K562 (cell line): ENCODE measurements around the gene RNF123. TPM values are rescaled to one million over a fixed set of nuclear protein-coding genes. Genes with fewer than 3 reads are reported as not detected.

Experiments used
- ARID1B ChIP-seq: fragments of 450-650 bp; IDR thresholded peaks from 2 replicates; pipeline ENCODE4 v1.6.1; 2016; ENCODE audit warnings: antibody characterized with exemption, mild to moderate bottlenecking, inconsistent platforms
- CHAMP1 ChIP-seq: fragments of 450-650 bp; IDR thresholded peaks from 2 replicates; pipeline ENCODE4 v1.6.1; 2016; ENCODE audit warnings: mild to moderate bottlenecking
- GABPB1 ChIP-seq: sonication (generic); formaldehyde crosslinking; IDR thresholded peaks from 2 replicates; pipeline ENCODE4 v1.8.0; 2022; ENCODE audit warnings: mild to moderate bottlenecking, missing genetic modification reagents
- HMBOX1 ChIP-seq: sonication (generic); IDR thresholded peaks from 2 replicates; pipeline ENCODE4 v1.6.1; 2016
- IRF2 ChIP-seq: sonication (generic); formaldehyde crosslinking; IDR thresholded peaks from 2 replicates; pipeline ENCODE4 v1.8.1; 2022; ENCODE audit warnings: mild to moderate bottlenecking, missing genetic modification reagents
- KDM1A ChIP-seq, 2 experiments: fragments of 450-650 bp; IDR thresholded peaks; 2 replicates each; pipeline ENCODE4 v1.6.1; 2016; ENCODE audit warnings: mild to moderate bottlenecking in 2 of 2
- KDM5B ChIP-seq: fragments of 200-600 bp; sonication (generic); IDR thresholded peaks from 2 replicates; pipeline ENCODE4 v1.6.1; 2012; ENCODE audit warnings: low read depth, mild to moderate bottlenecking, moderate library complexity, low read length, control low read depth, inconsistent platforms; ENCODE audit not compliant: insufficient replicate concordance
- LCOR ChIP-seq: sonication (generic); formaldehyde crosslinking; IDR thresholded peaks from 2 replicates; pipeline ENCODE4 v1.8.0; 2022; ENCODE audit warnings: mild to moderate bottlenecking, missing genetic modification reagents
- MTF1 ChIP-seq: fragments of 250-450 bp; sonication (Bioruptor Pico); IDR thresholded peaks from 2 replicates; pipeline ENCODE4 v1.9.0; 2021; ENCODE audit warnings: moderate library complexity, mild to moderate bottlenecking, inconsistent platforms, borderline replicate concordance
- PHTF2 ChIP-seq: fragments of 250-450 bp; sonication (Bioruptor Pico); IDR thresholded peaks from 2 replicates; pipeline ENCODE4 v1.5.0; 2021; ENCODE audit warnings: mild to moderate bottlenecking
- PYGO2 ChIP-seq: fragments of 450-650 bp; IDR thresholded peaks from 2 replicates; pipeline ENCODE4 v1.6.1; 2016; ENCODE audit warnings: mild to moderate bottlenecking, missing genetic modification characterization, moderate library complexity, missing compliant biosample characterization
- RBBP5 ChIP-seq: fragments of 200-600 bp; sonication (generic); IDR thresholded peaks from 2 replicates; pipeline ENCODE4 v1.6.1; 2012; ENCODE audit warnings: borderline replicate concordance, mild to moderate bottlenecking, low read length, control low read depth, inconsistent platforms; ENCODE audit not compliant: insufficient read depth, poor library complexity, severe bottlenecking
- RBM15 ChIP-seq: fragments of 200-400 bp; formaldehyde crosslinking; IDR thresholded peaks from 2 replicates; pipeline ENCODE4 v1.6.1; 2018; ENCODE audit warnings: mild to moderate bottlenecking, low read length, moderate library complexity; ENCODE audit not compliant: insufficient read depth
- TCF15 ChIP-seq: fragments of 250-450 bp; sonication (Bioruptor Pico); IDR thresholded peaks from 2 replicates; pipeline ENCODE4 v1.8.0; 2022; ENCODE audit warnings: moderate library complexity, mild to moderate bottlenecking, inconsistent platforms
- ZKSCAN1 ChIP-seq: fragments of 150-350 bp; IDR thresholded peaks from 2 replicates; pipeline ENCODE4 v1.6.1; 2016; ENCODE audit warnings: low read depth, low read length
- ZNF12 ChIP-seq: sonication (generic); formaldehyde crosslinking; IDR thresholded peaks from 2 replicates; pipeline ENCODE4 v1.4.0; 2020; ENCODE audit warnings: mild to moderate bottlenecking, missing genetic modification reagents
- ZNF165 ChIP-seq: fragments of 250-450 bp; sonication (Bioruptor Pico); IDR thresholded peaks from 2 replicates; pipeline ENCODE4 v1.4.0; 2020; ENCODE audit warnings: borderline replicate concordance
- ZNF583 ChIP-seq: fragments of 250-450 bp; sonication (Bioruptor Pico); IDR thresholded peaks from 2 replicates; pipeline ENCODE4 v1.4.0; 2020
- ZNF586 ChIP-seq: fragments of 450-650 bp; formaldehyde crosslinking; conservative IDR thresholded peaks from 2 replicates; pipeline ENCODE4 v1.4.0; 2020; ENCODE audit warnings: mild to moderate bottlenecking, moderate library complexity
- ZNF592 ChIP-seq: fragments of 450-650 bp; IDR thresholded peaks from 2 replicates; pipeline ENCODE4 v1.6.1; 2017; ENCODE audit warnings: antibody characterized with exemption, mild to moderate bottlenecking
- ZNF655 ChIP-seq: fragments of 250-450 bp; sonication (Bioruptor Pico); IDR thresholded peaks from 2 replicates; pipeline ENCODE4 v1.5.0; 2021
- polyA plus RNA-seq, 8 experiments: library from polyadenylated mRNA; depleted of rRNA in 4 of 8; stranded (reverse) in 5 of 8; unstranded in 3 of 8; fragments of >200 nt; fragmentation: Nextera tagmentation in 2 of 8; fragmentation: Illumina TruSeq in 1 of 8; extraction: Ambion mirVana in 2 of 8; extraction: Trizol in 1 of 8; gene quantifications; 2 replicates each; pipeline versions ENCODE4 v1.2.1 to v1.2.3, GENCODE V29; 2011 to 2014; ENCODE audit warnings: inconsistent platforms in 1 of 8, missing spikeins in 1 of 8
- total RNA-seq, 7 experiments: library from RNA; depleted of rRNA in 6 of 7; stranded (reverse); fragments of >200 nt in 6 of 7; fragmentation: Illumina TruSeq in 2 of 7; extraction: Trizol in 2 of 7; gene quantifications; 2 replicates each; pipeline versions ENCODE4 v1.2.1 to v1.2.3, GENCODE V29; 2011 to 2021; ENCODE audit warnings: low replicate concordance in 1 of 7

Gene RNF123
- total and polyA plus RNA-seq, 9 of the 15 experiments (the other 6 are each of a cell fraction or from before 2014, with no cell fraction given) = 8.7 to 53.1 (median 17.5) TPM

GRCh38 chr3:49724586-49724985 lies 35.2 kb downstream of the RNF123 start (continued):
- TF ChIP-seq RBBP5 = no peak
- TF ChIP-seq ZNF586 (CRISPR knock-in tag) = no peak
- TF ChIP-seq ZNF165 (CRISPR knock-in tag) = no peak
- no peak for TF ChIP-seq MTF1 (CRISPR knock-in tag)
- no peak for TF ChIP-seq PHTF2 (CRISPR knock-in tag)
- no peak for TF ChIP-seq IRF2
- peak; percentile 16 for TF ChIP-seq KDM5B
- TF ChIP-seq ZNF583 = no peak
- TF ChIP-seq GABPB1 (CRISPR knock-in tag) = no peak
- no peak for TF ChIP-seq KDM1A (IDR thresholded peaks at IDR 0.05)
- peak; percentile 64; the same call in 1 of the 2 replicates for TF ChIP-seq ZNF592
- TF ChIP-seq ZNF655 (CRISPR knock-in tag) = no peak
- TF ChIP-seq CHAMP1 = no peak
- TF ChIP-seq HMBOX1 = no peak
- TF ChIP-seq TCF15 = no peak
- 0 out of 2 replicates have a peak, but pooled peaks have one; percentile 12 for TF ChIP-seq ARID1B
- TF ChIP-seq PYGO2 = no peak
- TF ChIP-seq ZNF12 (CRISPR knock-in tag) = no peak
- no peak for TF ChIP-seq RBM15
- TF ChIP-seq LCOR (CRISPR knock-in tag) = no peak
- TF ChIP-seq ZKSCAN1 = no peak
